ENCODE results near the gene KLC4.

- no peak for TF ChIP-seq CTCF (IDR thresholded peaks at IDR 0.05)
- TF ChIP-seq POLR2A (IDR thresholded peaks at IDR 0.05), result no peak
Measured at GRCh38 chr6:43058531-43058930, 900 bp upstream of the KLC4 start.
